ENCODE measurements around the gene PRPF6. TPM values are rescaled to one million over a fixed set of nuclear protein-coding genes. Genes with fewer than 3 reads are reported as not detected.
A peak's percentile ranks its signal among the peaks of the same experiment; 100 is the strongest.

Gene PRPF6
- total and polyA plus RNA-seq, 2 of the 13 experiments (the other 11 are each of a cell fraction or from before 2014, with no cell fraction given) = 63.7 to 101 TPM

GRCh38 chr20:63980806-63981728 lies at the start of gene PRPF6 (continued):
- peak; percentile 83; the same call in 1 of the 2 replicates for TF ChIP-seq ZNF704 (CRISPR knock-in tag; IDR thresholded peaks at IDR 0.05; ENCODE audit: borderline replicate concordance)
- TF ChIP-seq NFKB2 (CRISPR knock-in tag; IDR thresholded peaks at IDR 0.05; ENCODE audit: borderline replicate concordance) = peak; percentile 87; the same call in 1 of the 2 replicates
- peak; percentile 92 for TF ChIP-seq ELF4 (CRISPR knock-in tag; IDR thresholded peaks at IDR 0.05; ENCODE audit: borderline replicate concordance)
- peak; percentile 84; the same call in 1 of the 2 replicates for TF ChIP-seq ZNF720 (CRISPR knock-in tag; IDR thresholded peaks at IDR 0.05)
- TF ChIP-seq ZFX (CRISPR knock-in tag; IDR thresholded peaks at IDR 0.05; ENCODE audit: low read depth) = peak; percentile 99
- TF ChIP-seq PHB2 (IDR thresholded peaks at IDR 0.05; ENCODE audit: partially characterized antibody) = no peak
- TF ChIP-seq GTF3A (CRISPR knock-in tag; conservative IDR thresholded peaks at IDR 0.05) = no peak
- TF ChIP-seq ZNF883 (CRISPR knock-in tag; IDR thresholded peaks at IDR 0.05; ENCODE audit: not compliant biosample characterization) = peak; percentile 98
- no peak for TF ChIP-seq GABPA (IDR thresholded peaks at IDR 0.05; ENCODE audit: low read depth, low read length)
- peak; percentile 99 for TF ChIP-seq GABPA (CRISPR knock-in tag; IDR thresholded peaks at IDR 0.05; ENCODE audit: low read depth)
- no peak for TF ChIP-seq CREBL2 (CRISPR knock-in tag; IDR thresholded peaks at IDR 0.05; ENCODE audit: borderline replicate concordance)
- TF ChIP-seq RORA (CRISPR knock-in tag; IDR thresholded peaks at IDR 0.05) = no peak
- 0 out of 2 replicates have a peak, but pooled peaks have one; percentile 3 for TF ChIP-seq ZNF251 (CRISPR knock-in tag; IDR thresholded peaks at IDR 0.05)
- TF ChIP-seq MED1 (CRISPR knock-in tag; IDR thresholded peaks at IDR 0.05) = peak; percentile 93
- no peak for TF ChIP-seq EED (CRISPR knock-in tag; IDR thresholded peaks at IDR 0.05)
- TF ChIP-seq ZBTB4 (CRISPR knock-in tag; IDR thresholded peaks at IDR 0.05; ENCODE audit: borderline replicate concordance) = peak; percentile 95
- TF ChIP-seq ZNF362 (CRISPR knock-in tag; IDR thresholded peaks at IDR 0.05; ENCODE audit: borderline replicate concordance) = peak; percentile 61; the same call in 1 of the 2 replicates
- TF ChIP-seq KLF9 (CRISPR knock-in tag; IDR thresholded peaks at IDR 0.05; ENCODE audit: low read depth) = peak; percentile 99
- TF ChIP-seq ELF1 (CRISPR knock-in tag; IDR thresholded peaks at IDR 0.05) = peak; percentile 99
- TF ChIP-seq ZNF124 (CRISPR knock-in tag; IDR thresholded peaks at IDR 0.05) = peak; percentile 86
- peak; percentile 99 for TF ChIP-seq ZBTB25 (CRISPR knock-in tag; IDR thresholded peaks at IDR 0.05)
- TF ChIP-seq FOXA1 (IDR thresholded peaks at IDR 0.05) = no peak
- peak; percentile 23; the same call in 1 of the 2 replicates for TF ChIP-seq FOXA1 (CRISPR knock-in tag; IDR thresholded peaks at IDR 0.05)
- no peak for TF ChIP-seq MBNL3 (CRISPR knock-in tag; conservative IDR thresholded peaks at IDR 0.05)

Data from HepG2 (cell line).